Astrocyte (in vitro differentiated cells and primary cell): ENCODE results near the gene RPL34.

Source experiments
- CTCF ChIP-seq: IDR thresholded peaks from 2 replicates; pipeline ENCODE4 v1.5.1; 2011; ENCODE audit warnings: low read depth, mild to moderate bottlenecking, inconsistent platforms, low read length, moderate library complexity; ENCODE audit not compliant: insufficient read depth
- EZH2 ChIP-seq: IDR thresholded peaks from 2 replicates; pipeline ENCODE4 v1.6.1; 2012; ENCODE audit warnings: mild to moderate bottlenecking, low read length, inconsistent platforms; ENCODE audit not compliant: insufficient read depth

GRCh38 chr4:108626056-108626455 is 5.7 kb downstream of the RPL34 start:
- TF ChIP-seq CTCF (no peak), EZH2 (no peak)
